ENCODE results near the gene SHROOM4. TPM values are rescaled to one million over a fixed set of nuclear protein-coding genes. Genes with fewer than 3 reads are reported as not detected.
A peak's percentile ranks its signal among the peaks of the same experiment; 100 is the strongest.

Gene SHROOM4, protein sequence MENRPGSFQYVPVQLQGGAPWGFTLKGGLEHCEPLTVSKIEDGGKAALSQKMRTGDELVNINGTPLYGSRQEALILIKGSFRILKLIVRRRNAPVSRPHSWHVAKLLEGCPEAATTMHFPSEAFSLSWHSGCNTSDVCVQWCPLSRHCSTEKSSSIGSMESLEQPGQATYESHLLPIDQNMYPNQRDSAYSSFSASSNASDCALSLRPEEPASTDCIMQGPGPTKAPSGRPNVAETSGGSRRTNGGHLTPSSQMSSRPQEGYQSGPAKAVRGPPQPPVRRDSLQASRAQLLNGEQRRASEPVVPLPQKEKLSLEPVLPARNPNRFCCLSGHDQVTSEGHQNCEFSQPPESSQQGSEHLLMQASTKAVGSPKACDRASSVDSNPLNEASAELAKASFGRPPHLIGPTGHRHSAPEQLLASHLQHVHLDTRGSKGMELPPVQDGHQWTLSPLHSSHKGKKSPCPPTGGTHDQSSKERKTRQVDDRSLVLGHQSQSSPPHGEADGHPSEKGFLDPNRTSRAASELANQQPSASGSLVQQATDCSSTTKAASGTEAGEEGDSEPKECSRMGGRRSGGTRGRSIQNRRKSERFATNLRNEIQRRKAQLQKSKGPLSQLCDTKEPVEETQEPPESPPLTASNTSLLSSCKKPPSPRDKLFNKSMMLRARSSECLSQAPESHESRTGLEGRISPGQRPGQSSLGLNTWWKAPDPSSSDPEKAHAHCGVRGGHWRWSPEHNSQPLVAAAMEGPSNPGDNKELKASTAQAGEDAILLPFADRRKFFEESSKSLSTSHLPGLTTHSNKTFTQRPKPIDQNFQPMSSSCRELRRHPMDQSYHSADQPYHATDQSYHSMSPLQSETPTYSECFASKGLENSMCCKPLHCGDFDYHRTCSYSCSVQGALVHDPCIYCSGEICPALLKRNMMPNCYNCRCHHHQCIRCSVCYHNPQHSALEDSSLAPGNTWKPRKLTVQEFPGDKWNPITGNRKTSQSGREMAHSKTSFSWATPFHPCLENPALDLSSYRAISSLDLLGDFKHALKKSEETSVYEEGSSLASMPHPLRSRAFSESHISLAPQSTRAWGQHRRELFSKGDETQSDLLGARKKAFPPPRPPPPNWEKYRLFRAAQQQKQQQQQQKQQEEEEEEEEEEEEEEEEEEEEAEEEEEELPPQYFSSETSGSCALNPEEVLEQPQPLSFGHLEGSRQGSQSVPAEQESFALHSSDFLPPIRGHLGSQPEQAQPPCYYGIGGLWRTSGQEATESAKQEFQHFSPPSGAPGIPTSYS (N-terminal part only)
- polyA plus RNA-seq (2013, experiment 1 of 2; ENCODE audit: insufficient read length): 2.6 TPM
- polyA plus RNA-seq (2013, experiment 2 of 2; ENCODE audit: insufficient read length): 2.3 TPM

DNA sequence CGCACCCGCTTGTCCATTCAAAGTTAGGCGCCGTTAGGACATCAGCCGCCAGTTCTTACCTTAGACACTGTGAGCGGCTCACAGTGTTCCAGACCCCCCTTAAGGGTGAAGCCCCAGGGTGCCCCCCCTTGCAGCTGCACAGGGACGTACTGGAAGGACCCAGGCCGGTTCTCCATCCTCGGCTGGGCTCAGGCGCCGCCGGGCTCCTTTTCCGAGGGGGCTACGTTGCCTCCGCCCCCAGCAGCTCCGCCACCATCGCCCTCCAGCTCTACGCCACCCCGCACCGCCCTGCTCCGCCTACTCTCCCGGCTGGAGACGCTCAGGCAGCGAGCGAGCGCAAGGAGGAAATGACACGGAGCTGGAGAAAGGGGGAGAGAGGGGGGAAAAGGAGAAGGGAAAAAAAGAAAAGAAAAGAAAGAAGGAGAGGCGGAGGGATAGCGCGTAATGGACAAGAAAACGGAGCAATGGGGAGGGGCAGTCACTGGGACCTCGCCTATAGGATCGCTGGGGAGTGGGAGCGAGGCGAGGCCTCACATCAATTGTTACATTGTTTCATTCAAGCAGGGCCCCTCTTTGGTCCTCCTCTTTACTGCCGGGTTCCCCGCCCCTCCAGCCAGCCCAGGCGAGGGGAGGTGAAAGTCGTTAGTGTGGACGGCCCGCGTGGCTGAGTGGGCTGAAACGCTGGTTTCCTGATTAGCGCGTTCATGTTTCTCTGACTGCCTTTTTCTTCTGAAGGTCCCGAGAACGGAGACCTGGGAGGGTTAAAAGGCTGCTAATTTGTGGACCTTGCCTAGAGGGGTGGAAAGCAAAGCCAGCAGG lies at the start of gene SHROOM4:
SHROOM4 (minus strand) TSS at position 352 of the 819 bp plus-strand sequence; CDS start at position 176, 176 bp downstream.
- DNase-seq: peak; percentile 69

GRCh38 chrX:50863471-50863870 lies 49.5 kb upstream of the SHROOM4 start:
- DNase-seq: no peak

DNA sequence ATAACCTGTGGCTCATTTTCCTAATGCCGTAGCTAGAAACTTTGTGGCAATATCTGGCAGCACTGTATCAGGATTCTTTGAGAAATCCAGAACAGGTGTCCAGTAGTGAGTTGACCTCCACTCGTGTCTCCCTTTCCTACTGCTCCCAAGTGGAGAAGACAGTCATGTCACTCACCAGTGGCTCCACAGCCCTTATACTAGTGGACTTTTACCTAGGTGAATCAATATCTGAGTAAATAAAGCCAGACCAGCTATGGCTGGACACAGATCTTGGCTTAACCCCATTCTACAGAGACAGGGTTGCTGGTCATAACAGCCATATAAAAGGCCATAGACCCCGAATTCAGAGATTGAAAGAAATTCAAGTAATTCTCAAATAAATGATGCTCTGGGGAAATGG lies 46.5 kb upstream of the SHROOM4 start:
- DNase-seq: no peak

DNA sequence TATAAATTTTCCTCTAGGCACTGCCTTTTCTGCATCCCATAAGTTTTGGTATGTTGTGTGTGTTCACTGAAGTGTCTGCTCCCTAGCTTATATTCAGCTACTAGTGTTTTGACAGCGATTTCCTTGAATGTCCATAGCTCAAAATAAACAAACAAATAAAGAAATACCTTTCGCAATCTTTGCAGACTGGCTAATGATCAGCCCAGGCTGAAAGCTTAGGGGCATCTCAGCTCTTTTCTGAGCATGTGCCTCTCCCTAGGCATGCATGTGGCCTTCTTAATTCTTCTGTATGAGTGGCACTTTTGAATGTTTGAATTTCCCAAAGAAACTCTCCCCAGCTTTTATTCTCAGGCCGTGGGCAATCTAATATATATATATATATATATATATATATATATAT lies 44.6 kb upstream of the SHROOM4 start:
- DNase-seq: no peak

GRCh38 chrX:50853399-50853798 lies 39.4 kb upstream of the SHROOM4 start:
- no peak for DNase-seq

DNA sequence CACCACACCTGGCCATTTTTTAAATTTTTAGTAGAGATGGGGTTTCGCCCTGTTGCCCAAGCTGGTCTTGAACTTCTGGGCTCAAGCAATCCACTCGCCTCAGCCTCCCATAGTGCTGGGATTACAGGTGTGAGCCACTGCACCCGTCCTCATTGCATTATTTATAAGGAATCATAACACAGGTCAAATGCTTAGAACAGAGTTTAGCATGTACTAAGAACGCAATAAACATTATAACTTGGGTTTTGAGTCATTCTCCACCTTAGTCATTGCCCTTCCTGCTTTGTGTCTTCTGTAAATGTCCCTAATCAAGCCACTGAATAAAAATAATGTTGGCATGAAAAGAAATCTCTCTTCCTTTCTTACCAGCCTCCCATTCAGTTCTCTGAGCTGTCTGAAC lies 38.5 kb upstream of the SHROOM4 start:
- DNase-seq: no peak

DNA sequence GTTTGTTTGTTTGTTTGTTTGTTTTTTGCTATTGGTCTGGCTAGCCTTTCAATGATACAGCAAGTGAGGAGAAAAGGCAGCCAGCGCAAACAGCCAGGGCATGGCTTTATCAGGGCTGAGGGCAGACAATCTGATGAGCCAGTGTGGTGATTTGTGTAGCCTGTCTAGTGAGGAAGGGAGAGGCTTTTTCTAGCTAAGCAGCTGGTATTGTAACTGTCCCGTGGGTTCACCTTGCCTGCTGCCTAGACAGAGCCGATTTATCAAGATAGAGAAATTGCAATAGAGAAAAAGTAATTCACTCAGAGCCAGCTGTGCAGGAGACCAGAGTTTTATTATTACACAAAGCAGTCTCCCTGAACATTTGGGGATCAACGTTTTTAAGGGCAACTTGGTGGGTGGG lies 28.2 kb upstream of the SHROOM4 start:
- DNase-seq: no peak

DNA sequence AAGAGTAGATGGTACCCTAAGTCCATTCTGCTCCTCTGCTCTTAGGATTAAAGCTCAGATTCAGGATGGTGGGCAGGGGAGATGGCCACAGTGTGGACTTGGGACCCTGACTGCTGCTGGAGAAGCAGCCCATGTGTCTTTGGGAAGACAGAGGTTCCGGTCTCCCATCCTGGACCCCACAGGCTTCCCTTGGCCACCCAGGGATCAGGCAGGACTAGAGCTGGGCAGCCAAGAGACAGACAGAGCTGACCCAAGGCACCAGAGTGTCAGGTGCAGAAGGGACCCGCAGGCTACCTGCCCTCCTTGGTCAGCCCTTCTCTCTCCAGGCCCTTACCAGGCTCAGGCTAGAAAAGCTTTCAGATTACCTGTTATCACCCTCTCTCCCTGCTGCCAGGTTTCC lies 25.7 kb upstream of the SHROOM4 start:
- DNase-seq: no peak

- peak; percentile 58 for DNase-seq
Measured at GRCh38 chrX:50838820-50839600, 25.0 kb upstream of the SHROOM4 start.

DNA sequence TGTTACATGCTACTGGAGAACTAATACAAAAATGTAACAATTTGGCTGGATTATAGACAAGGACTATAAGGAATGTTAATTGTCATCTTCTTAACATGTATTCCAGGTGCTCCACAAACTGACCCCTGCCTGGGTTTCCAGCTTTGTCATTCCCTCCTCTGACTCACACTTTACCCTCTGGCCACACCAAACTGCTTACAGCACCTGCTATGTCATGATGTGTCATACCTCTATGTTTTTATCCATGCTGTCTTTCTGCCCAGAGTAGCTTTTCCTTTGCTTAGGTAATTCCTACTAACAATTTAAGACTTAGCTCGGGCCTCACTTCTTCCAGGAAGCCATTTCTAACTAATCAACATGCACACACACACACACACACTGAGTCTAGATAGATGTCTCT lies 14.0 kb upstream of the SHROOM4 start:
- peak; percentile 0 for DNase-seq

DNA sequence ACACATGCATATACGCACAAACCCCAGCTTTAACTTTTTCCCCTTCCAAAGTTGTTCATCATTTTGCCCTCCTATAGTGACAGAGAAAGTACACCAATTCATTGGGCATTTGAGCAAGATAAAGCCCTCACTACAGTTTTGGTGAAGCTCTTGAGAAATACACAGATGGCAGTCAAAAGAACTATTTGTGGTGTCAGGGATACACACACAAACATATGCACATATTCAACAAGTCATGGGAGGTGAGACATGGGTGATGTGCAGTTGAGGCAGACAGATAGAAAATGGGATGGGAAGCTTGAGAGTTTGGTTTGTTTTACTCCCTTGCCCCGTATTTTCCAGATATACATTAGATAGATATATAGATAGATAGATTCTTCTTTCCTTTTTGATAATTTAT lies 11.8 kb upstream of the SHROOM4 start:
- no peak for DNase-seq

DNA sequence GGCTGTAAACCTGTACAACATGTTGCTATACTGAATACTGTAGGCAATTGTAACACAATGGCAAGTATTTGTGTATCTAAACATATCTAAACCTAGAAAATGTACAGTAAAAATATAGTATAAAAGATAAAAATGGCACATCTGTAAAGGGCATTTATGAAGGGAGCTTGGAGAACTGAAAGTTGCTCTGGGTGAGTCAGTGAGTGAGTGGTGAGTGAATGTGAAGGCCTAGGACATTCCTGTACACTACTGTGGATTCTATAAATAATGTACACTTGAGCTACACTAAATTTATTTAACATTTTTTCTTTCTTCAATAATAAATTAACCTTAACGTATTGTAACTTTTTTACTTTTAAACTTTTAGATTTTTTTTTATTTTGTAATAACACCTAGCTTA lies 5.0 kb upstream of the SHROOM4 start:
- no peak for DNase-seq

GRCh38 chrX:50815120-50815519 lies 1.1 kb upstream of the SHROOM4 start:
- DNase-seq: peak; percentile 24

DNA sequence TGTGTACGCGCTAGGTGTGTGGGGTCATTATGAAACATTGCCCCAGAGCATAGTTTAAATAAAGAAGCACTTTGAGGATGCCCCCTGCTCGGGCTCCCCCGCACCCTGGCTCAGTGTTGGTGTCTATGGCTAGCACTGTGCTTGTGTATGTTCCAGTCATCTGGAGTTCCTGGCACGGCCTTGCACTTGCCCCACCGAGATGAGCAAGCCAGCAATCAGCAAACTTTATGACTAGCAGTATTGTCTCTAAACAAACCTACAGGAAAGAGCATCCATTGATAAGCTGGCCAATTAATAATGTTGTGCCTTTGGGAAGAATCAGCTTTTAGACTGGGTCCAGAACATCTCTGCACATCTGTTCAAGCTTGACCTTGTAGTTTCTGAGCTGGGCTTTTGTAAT lies 707 bp upstream of the SHROOM4 start:
- DNase-seq: no peak

GRCh38 chrX:50812995-50813842 lies 775 bp downstream of the SHROOM4 start:
- DNase-seq: peak; percentile 40

DNA sequence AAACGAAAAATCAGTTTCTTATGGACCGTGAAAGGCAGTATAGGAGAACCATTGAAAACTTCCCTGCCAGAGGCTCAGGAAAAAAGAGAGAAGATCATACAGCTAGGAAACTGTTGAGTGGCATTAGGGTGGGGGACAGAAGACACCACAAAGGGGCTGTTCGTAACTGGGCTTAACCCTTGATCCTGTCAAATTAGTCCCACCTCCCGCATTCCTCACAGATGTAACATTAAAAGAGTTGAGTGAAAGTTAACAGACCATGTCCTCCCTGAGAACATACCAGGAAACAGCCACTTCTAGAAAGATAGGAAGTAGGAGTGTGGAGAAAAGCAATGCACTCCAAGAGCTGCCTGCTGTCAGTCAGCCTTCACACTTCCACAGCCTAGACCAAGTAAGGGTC lies 8.7 kb downstream of the SHROOM4 start:
- DNase-seq: no peak

DNA sequence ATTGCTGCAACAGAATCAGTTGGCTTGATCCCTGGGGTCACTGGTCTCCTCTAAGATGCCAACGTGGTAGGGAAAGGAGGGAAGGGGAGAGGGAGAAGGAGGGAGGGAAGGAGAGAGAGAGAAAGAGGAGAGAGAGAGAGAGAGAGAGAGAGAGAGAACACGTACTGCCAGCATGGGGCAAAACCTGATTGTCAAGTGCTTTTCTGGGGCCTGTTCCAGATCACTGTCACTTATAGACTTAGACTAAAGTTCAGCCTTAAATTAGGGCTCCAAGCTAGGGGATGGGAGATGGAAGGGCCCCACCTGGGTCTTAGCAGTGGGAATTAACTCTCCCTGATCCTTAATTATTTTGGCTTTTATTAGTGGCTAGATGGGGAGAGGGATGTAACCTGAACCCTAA lies 12.9 kb downstream of the SHROOM4 start:
- no peak for DNase-seq

- DNase-seq: peak; percentile 69
Measured at GRCh38 chrX:50799531-50799961, 14.4 kb downstream of the SHROOM4 start.

DNA sequence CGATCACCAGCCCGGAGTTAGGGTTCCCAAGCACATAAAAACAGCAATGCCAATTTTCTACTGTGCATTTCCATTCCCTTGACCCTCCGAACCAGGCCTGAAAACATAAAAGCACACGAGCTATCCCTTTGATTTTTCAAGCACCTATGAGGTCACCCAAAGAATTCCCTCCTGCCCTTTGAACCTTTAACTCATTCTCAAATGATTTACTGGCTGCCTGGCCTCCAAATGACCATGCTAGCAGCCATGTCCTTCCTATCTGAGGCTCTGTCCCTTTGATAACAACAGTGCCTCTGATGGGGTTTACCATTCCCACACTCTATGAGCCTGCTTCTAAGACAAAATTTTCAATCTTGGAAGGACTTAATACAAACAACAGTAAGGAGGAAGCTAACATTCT lies 15.2 kb downstream of the SHROOM4 start:
- DNase-seq: no peak

GRCh38 chrX:50787099-50787498 lies 26.9 kb downstream of the SHROOM4 start:
- DNase-seq: no peak

Measured in fibroblast of skin of abdomen (primary cell).